Endothelial cell of umbilical vein (primary cell): ENCODE results near the gene SLAMF8.

ENCODE experiments used
- EZH2 ChIP-seq: IDR thresholded peaks from 2 replicates; pipeline ENCODE4 v1.6.1; 2012; ENCODE audit warnings: borderline replicate concordance, low read depth, mild to moderate bottlenecking, moderate library complexity, low read length, inconsistent platforms; ENCODE audit not compliant: severe bottlenecking
- POLR2A ChIP-seq: IDR thresholded peaks from 2 replicates; pipeline ENCODE4 v1.6.1; 2012; ENCODE audit warnings: low read depth, mild to moderate bottlenecking, control low read depth, low read length
- POLR2AphosphoS5 ChIP-seq: IDR thresholded peaks from 2 replicates; pipeline ENCODE4 v1.6.1; 2012; ENCODE audit warnings: low read depth, mild to moderate bottlenecking, control low read depth, low read length, moderate library complexity; ENCODE audit not compliant: insufficient read depth
- TF ChIP-seq, protein P1 (sequence below), 2 donors: IDR thresholded peaks; 1 replicate in 1 of 2; 2 replicates in 1 of 2; pipeline ENCODE4 v1.5.1; 2011; ENCODE audit warnings: low read length in 2 of 2, mild to moderate bottlenecking in 2 of 2, moderate library complexity in 2 of 2, control low read depth in 1 of 2, inconsistent platforms in 1 of 2, low read depth in 1 of 2; ENCODE audit not compliant: insufficient read depth in 1 of 2; ENCODE audit errors: extremely low read depth in 1 of 2

DNA sequence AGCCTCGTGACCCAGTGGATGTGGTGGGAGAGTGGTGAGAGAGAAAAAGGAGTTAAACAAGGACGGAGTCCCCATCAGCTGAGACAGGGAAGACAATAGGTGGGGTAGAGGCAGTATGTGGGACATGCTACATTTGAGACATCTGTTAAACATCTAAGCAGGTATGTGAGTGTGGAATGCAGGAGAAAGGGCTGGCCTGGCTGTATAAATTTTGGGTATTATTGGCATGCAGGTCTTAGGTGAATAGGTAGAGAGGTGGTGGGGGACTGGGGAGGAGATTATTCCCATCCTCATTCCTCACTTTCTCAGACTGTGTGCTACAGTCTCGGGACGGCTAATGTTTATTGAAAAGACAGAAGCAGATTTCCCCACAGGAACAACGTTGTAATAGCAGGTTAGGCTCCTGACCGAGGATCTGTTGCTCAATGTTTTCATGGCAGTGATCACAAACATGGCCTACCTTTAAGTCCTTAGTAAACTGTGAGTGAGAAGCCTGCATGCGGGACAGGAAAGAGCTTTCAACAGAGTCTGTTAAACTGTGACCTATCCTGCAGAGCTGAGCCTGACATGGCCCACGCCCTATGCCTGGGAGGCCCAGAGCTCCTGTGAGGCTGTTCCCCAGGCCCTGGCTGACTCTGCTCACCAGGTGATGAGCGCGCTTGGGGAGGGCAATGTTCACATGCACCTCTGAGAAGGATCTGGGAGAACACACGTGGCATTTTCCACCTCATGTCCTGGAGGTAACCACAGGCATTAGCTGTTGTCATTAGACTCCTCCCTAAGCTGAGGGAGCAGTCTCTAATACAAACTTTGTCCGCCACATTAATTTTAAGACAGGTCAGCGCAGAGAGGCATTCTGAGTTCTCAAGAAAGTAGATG lies 19.3 kb downstream of the SLAMF8 start:
- no peak for TF ChIP-seq POLR2AphosphoS5
- TF ChIP-seq, protein P1, sequence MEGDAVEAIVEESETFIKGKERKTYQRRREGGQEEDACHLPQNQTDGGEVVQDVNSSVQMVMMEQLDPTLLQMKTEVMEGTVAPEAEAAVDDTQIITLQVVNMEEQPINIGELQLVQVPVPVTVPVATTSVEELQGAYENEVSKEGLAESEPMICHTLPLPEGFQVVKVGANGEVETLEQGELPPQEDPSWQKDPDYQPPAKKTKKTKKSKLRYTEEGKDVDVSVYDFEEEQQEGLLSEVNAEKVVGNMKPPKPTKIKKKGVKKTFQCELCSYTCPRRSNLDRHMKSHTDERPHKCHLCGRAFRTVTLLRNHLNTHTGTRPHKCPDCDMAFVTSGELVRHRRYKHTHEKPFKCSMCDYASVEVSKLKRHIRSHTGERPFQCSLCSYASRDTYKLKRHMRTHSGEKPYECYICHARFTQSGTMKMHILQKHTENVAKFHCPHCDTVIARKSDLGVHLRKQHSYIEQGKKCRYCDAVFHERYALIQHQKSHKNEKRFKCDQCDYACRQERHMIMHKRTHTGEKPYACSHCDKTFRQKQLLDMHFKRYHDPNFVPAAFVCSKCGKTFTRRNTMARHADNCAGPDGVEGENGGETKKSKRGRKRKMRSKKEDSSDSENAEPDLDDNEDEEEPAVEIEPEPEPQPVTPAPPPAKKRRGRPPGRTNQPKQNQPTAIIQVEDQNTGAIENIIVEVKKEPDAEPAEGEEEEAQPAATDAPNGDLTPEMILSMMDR (IDR thresholded peaks at IDR 0.05; ENCODE audit: extremely low read depth in 1 of 2, insufficient read depth in 1 of 2, low read depth in 1 of 2, low read length in 2 of 2) = no peak
- TF ChIP-seq EZH2 = no peak
- TF ChIP-seq POLR2A = no peak
